Ishikawa (cell line): Measurements from ENCODE around the gene CLEC4A.

ENCODE experiments used
- EP300 ChIP-seq: IDR thresholded peaks from 2 replicates; pipeline ENCODE4 v1.6.1; 2012; ENCODE audit warnings: borderline replicate concordance
- RAD21 ChIP-seq: IDR thresholded peaks from 2 replicates; pipeline ENCODE4 v1.6.1; 2012; ENCODE audit warnings: low read depth

GRCh38 chr12:8076366-8076765, 47.1 kb upstream of the CLEC4A start:
- TF ChIP-seq EP300 (no peak), RAD21 (no peak)
